Measurements from ENCODE around the gene LDB3. TPM values are rescaled to one million over a fixed set of nuclear protein-coding genes. Genes with fewer than 3 reads are reported as not detected.

The LDB3 gene
- total and polyA plus RNA-seq, 2 of the 8 experiments (the other 6 are each of a cell fraction or from before 2014, with no cell fraction given) = 0.20 to 0.43 TPM

DNA sequence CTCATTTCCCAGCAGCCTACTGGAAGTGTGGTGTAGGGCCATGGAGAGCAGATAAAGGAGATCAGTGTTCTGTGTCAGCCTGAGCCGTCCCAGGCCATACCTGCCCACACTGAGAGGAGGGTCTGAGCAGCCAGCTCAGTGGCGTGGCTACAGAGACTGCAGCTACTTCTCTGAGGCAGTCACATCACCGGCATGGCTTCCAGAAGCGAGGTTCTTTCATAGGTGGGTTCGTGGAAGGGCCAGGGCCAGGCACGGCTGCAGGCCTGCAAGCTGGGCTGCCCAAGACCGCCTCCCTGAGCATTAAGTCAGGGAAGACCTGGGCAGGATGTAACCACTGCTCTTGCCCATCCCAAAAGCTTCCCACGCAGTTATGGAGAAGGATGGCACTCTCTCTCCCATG, 34.9 kb downstream of the LDB3 start:
- Histone ChIP-seq H2BK12ac (ENCODE audit: low read depth, low read length) (0 out of 2 replicates have a peak overlapping the region, but pooled peaks have one; percentile 21), H3K4ac (replicated peaks; ENCODE audit: insufficient read length, low read depth, low read length) (no peak overlapping the region), H2BK5ac (ENCODE audit: low read depth, low read length) (no peak overlapping the region), H3K27me3 (replicated peaks in 1 of 4; ENCODE audit: control insufficient read depth in 3 of 4, extremely low read depth in 1 of 4, insufficient read depth in 3 of 4, low read length in 3 of 4) (no peaks in the 10 kb centered on the region), H3K36me3 (ENCODE audit: control insufficient read depth in 2 of 4, insufficient read depth in 4 of 4, low read length in 3 of 4) (no peaks in the 10 kb centered on the region), H3K9me3 (ENCODE audit: insufficient read depth in 2 of 2, low read depth in 1 of 2, low read length in 1 of 2) (no peaks in the 10 kb centered on the region), H4K8ac (ENCODE audit: extremely low read depth, insufficient read depth, low read length) (no peak overlapping the region), H3K4me2 (ENCODE audit: insufficient read depth in 1 of 2, low read depth in 2 of 2, low read length in 2 of 2) (no peak overlapping the region), H3K23me2 (ENCODE audit: low read depth, low read length) (no peaks in the 10 kb centered on the region; the same call in 1 of the 2 replicates), H4K91ac (replicated peaks; ENCODE audit: insufficient read length, low read length) (no peak overlapping the region), H3K18ac (ENCODE audit: extremely low read depth, low read length) (no peak overlapping the region), H2AFZ (ENCODE audit: low read length) (no peak overlapping the region), H3K23ac (ENCODE audit: insufficient read length) (no peak overlapping the region), H2AK5ac (ENCODE audit: low read depth, low read length) (no peak overlapping the region), H3K27ac (ENCODE audit: low read depth, low read length) (no peak overlapping the region), H2BK15ac (ENCODE audit: low read length) (no peak overlapping the region), H3K4me3 (ENCODE audit: extremely low read depth in 1 of 4, insufficient read depth in 2 of 4, low read depth in 3 of 4, low read length in 4 of 4) (no peak overlapping the region), H4K5ac (ENCODE audit: insufficient read length, low read depth, low read length) (no peak overlapping the region), H3K79me1 (ENCODE audit: low read depth, low read length) (no peaks in the 10 kb centered on the region), H2BK20ac (ENCODE audit: low read length) (no peak overlapping the region), H4K20me1 (replicated peaks in 1 of 2; ENCODE audit: control insufficient read depth in 1 of 2, insufficient read depth in 2 of 2, low read length in 2 of 2) (no peaks in the 10 kb centered on the region), H3K14ac (ENCODE audit: insufficient read length) (no peak overlapping the region), H3K79me2 (ENCODE audit: control insufficient read depth in 1 of 2, insufficient read depth in 2 of 2, low read length in 2 of 2) (no peaks in the 10 kb centered on the region), H3K56ac (replicated peaks; ENCODE audit: insufficient read length, low read depth, low read length) (no peak overlapping the region), H3K4me1 (replicated peaks in 1 of 4; ENCODE audit: control insufficient read depth in 3 of 4, insufficient read depth in 4 of 4, low read length in 3 of 4) (peaks cover 0 to 5% (median 3%) of the 10 kb centered on the region in 4 experiments; a peak in 5 of 7 replicates), H2BK120ac (replicated peaks; ENCODE audit: low read depth, low read length) (no peak overlapping the region), H3K9ac (replicated peaks in 1 of 4; ENCODE audit: extremely low read depth in 1 of 4, low read depth in 3 of 4, low read length in 3 of 4) (no peak overlapping the region)
- WGBS, 2 experiments (ENCODE audit: extremely low coverage in 1 of 2, insufficient coverage in 1 of 2, insufficient read length in 1 of 2, insufficient replicate concordance in 2 of 2, low coverage in 1 of 2, low lambda C conversion rate in 2 of 2, missing lambda C conversion rate in 1 of 2) = 96% methylated on average over 8 of the region's 8 CpGs; no CpG with 5 or more reads in 1 of the 2 experiments
- DNase-seq (ENCODE audit: low read depth in 1 of 2, low spot score in 2 of 2) = no peak
- CTCF ChIA-PET (ENCODE audit: partially characterized antibody) = interaction anchor here (0.9 to 9.3 kb wide), 10 partner anchors 9 to 264 kb away, joined by 3 to 59 read pairs (median 4); no protein-coding TSS in a partner anchor
- FAIRE-seq = no peak
- POLR2A ChIA-PET (ENCODE audit: partially characterized antibody) = no interaction called here
- no peak for TF ChIP-seq TCF12 (IDR thresholded peaks at IDR 0.05; ENCODE audit: low read depth, low read length)

Data from H1 (cell line).